AG10803 (cell line): ENCODE data around the gene MSANTD4.

Experiments used
- DNase-seq: peaks from one replicate; pipeline ENCODE4 v3.0.0; 2010; ENCODE audit warnings: low read depth
- H3K4me3 ChIP-seq: 2 replicates; pipeline ENCODE4 v1.5.1; 2011; ENCODE audit warnings: mild to moderate bottlenecking, low read length, control low read depth
- CTCF ChIP-seq: conservative IDR thresholded peaks from 2 replicates; pipeline ENCODE4 v1.5.1; 2011; ENCODE audit warnings: mild to moderate bottlenecking, low read length, control low read depth, inconsistent platforms

The MSANTD4 gene

DNA sequence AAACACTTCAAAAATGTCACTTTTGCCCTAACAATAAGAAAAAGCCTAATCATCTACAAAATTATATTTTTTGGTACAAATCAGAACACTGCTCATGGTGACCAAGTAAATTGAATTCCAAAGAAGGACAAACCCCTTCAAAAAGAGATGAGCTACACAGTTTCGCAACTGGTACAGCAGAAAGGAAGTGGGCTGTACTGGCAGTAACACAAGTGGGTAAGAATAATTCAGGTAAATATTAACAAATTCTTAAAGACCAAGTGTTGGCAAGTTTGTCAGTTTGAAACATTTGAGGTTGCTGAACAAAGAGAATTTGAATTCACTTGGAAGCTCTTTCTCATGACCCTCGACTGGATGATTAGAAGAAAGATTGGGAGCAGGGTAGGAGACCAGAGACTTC lies 35.5 kb downstream of the MSANTD4 start:
- no peak overlapping the region for H3K4me3 ChIP-seq
- no peak for TF ChIP-seq CTCF
- DNase-seq: no peak

DNA sequence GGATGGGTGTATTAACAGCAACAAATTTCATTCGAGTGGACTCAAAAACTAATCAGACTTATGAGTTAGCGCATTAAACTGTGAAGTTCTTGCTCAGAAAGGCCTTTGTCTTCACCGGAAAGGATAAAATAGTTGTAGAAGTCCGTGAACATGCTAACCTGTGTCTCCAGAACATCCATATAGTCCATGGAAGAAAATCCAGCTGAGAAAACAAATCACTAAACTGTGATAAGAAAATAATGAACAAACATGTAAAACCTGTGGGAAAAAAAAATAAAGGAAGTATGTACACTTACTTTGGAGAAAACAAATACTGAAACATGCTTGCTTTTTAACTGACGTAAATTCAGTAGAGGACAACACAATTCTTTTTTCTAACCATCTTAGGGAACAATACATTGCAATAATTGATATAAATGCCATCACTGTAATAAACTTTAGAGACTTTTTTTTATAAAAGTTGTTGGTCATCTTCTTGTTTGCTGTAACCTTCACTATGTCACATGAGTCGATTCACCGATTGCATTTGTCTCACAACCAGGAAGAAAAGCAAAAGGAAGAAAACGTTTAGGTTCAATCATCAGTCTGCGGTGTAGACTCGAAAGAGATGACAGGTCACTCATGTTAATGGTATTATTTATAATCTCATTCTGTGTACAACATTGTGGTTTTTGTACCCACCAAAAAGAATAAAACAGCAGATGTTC lies 41.9 kb downstream of the MSANTD4 start:
- no peak overlapping the region for H3K4me3 ChIP-seq
- DNase-seq: no peak
- no peak for TF ChIP-seq CTCF

GRCh38 chr11:105975128-105975527 lies 46.9 kb downstream of the MSANTD4 start:
- no peak overlapping the region for H3K4me3 ChIP-seq
- DNase-seq: no peak
- TF ChIP-seq CTCF: no peak

DNA sequence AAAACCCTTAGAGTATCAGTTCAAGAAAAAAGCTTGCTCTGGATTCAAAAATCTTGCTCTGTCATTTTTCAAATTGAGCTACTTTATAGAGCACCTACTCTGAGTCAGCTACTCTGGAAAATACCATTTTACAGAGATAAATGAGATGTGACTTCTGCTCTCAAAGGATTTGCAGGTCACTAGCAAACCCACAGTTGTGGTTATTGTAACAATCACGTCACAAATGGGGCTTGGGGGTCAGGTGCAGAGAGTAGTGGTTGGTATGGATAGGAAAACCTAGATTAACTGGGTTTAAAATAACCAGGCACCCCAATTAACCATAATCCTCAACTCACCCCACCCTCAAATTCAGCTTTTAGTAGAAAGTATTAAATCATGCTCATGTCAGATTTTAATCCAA lies 52.3 kb downstream of the MSANTD4 start:
- TF ChIP-seq CTCF: no peak
- DNase-seq: no peak
- no peak overlapping the region for H3K4me3 ChIP-seq

DNA sequence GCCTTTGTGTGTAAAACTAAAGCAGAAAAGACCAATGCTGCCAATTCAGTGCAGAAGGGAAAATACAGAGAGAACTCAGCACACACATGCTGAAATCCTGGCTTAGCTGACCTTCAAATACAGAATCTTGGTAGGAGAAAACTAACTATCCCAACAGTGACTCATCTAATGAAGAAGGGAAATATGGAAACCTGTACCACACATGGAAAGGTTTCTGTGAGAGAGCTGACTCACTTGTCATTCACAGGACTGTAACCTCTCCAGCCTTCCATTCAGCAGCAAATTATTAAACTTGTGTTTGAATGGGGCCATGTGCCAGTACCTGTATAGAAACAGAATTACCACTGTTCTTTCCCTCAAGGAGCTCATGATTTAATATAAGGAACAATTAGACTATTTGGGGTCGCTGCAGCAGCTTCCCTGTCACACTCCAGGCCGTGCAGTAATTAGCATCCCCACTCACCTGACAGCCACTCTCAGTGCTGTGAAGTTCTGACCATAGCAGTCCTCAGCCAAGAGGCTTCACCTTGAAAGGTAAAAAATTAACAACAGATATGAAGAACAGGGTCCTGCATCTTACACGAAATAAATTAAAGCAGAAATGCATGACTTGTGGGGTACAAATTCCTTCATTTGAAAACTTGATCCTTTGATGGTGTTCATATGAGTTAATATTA lies 53.9 kb downstream of the MSANTD4 start:
- no peak for TF ChIP-seq CTCF
- no peak for DNase-seq
- no peak overlapping the region for H3K4me3 ChIP-seq

DNA sequence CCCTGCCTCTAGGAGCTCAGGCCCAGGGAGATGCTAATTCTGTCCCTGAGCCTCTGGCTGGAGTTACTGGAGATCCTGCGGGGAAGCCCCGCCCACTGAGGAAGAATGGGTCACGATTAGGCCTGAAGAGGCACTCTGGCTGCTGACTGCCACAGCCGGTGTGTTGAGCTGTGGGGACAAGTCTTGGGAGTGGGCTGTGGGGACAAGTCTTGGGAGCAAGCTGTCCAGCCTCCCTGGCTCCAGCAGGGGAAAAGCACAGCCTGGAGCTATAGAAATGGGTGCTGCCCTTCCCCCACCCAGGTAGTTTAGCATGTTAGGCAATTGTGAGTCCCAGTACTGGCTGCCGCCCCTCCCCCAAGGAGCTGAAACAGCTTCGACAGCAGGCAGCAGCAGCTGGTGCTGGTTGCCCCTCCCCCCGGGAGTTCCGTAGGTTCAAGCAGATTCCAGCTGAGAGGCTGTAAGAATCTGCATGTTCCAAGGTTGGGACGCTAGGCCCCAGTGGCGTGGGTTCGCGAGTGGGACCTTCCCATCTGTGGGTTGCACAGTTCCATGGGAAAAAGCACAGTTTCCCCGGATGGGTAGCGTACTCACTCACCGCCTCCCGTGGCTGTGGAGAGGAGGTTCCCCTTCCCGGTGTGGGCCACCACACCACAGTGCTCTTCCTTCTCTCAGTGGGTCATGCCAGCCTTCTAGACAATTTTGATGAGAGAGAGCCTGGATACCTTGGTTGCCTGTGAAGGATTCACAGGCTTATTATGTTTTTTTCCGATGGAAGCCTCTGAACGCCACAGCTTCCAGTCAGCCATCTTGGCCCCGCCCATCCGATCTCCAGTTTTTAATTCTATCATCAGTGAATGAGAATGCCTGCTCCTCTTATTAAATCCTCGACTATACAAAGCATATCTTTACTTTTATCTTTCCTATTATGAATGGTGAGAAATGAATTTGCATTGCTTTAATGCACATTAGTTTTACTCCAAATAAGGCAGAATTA lies 61.5 kb downstream of the MSANTD4 start:
- H3K4me3 ChIP-seq: no peak overlapping the region
- TF ChIP-seq CTCF: no peak

More for the DNA sequence above, 61.5 kb downstream of the MSANTD4 start:
- DNase-seq: no peak
